ENCODE data around the gene TAL1. TPM values are rescaled to one million over a fixed set of nuclear protein-coding genes. Genes with fewer than 3 reads are reported as not detected.

TAL1 gene
- total and polyA plus RNA-seq, 10 of the 15 experiments (the other 5 are each of a cell fraction or from before 2014, with no cell fraction given): 0.05 TPM; not detected in 9

- no peaks in the 10 kb centered on the region; the same call in 1 of the 2 replicates for H3K4me1 ChIP-seq (ENCODE audit: control insufficient read depth, insufficient read depth, low read length)
- no peaks in the 10 kb centered on the region for H4K20me1 ChIP-seq (ENCODE audit: control insufficient read depth, insufficient read depth)
- ChIA-PET SMC1A (ENCODE audit: uncharacterized antibody, unreplicated experiment) (no interaction called here), POLR2A (no interaction called here), RAD21 (ENCODE audit: unreplicated experiment) (no interaction called here), CTCF (interaction anchor here (1.1 kb wide), 1 partner anchor 16 kb away, joined by 3 read pairs; no protein-coding TSS in a partner anchor)
- H3K27ac ChIP-seq (ENCODE audit: control insufficient read depth, insufficient read depth): no peak overlapping the region
- 25% methylated on average over 8 of the region's 8 CpGs for WGBS (ENCODE audit: insufficient coverage, insufficient replicate concordance, low lambda C conversion rate, missing lambda C conversion rate)
- peaks cover 1 to 3% of the 10 kb centered on the region in 2 experiments for H3K27me3 ChIP-seq (replicated peaks in 1 of 2; ENCODE audit: control insufficient read depth in 2 of 2, insufficient read depth in 2 of 2, low read length in 1 of 2)
- ATAC-seq (no peak), FAIRE-seq (no peak), DNase-seq (ENCODE audit: low read depth, low spot score) (no peak)
- H3K9ac ChIP-seq (ENCODE audit: control insufficient read depth, insufficient read depth, low read length): no peak overlapping the region
- BruUV-seq (replicated peaks): no TSS peak
- no peaks in the 10 kb centered on the region for H3K36me3 ChIP-seq (ENCODE audit: control insufficient read depth in 2 of 2, insufficient read depth in 2 of 2, low read length in 1 of 2)
- intact Hi-C loops (cut with micrococcal nuclease; ENCODE audit: unreplicated experiment): no loop called here
- no peaks in the 10 kb centered on the region for H3K79me2 ChIP-seq (ENCODE audit: control insufficient read depth, insufficient read depth, low read length)
- in situ Hi-C loops (cut with MboI): no loop called here
- H2AFZ ChIP-seq (ENCODE audit: control insufficient read depth, low read depth, low read length): no peak overlapping the region
- H3K9me3 ChIP-seq (replicated peaks; ENCODE audit: control insufficient read depth, insufficient read depth, low read length): no peaks in the 10 kb centered on the region
- no peak overlapping the region for H3K4me3 ChIP-seq
- no peak overlapping the region for H3K4me2 ChIP-seq (ENCODE audit: control insufficient read depth, insufficient read depth)
- TF ChIP-seq EP300 (IDR thresholded peaks at IDR 0.05; ENCODE audit: borderline replicate concordance in 1 of 2, control insufficient read depth in 1 of 2, low read depth in 2 of 2, low read length in 2 of 2) (no peak), CEBPB (IDR thresholded peaks at IDR 0.05; ENCODE audit: borderline replicate concordance in 1 of 2, low read depth in 2 of 2, low read length in 2 of 2) (no peak), HSF1 (IDR thresholded peaks at IDR 0.05; ENCODE audit: low read depth, low read length) (no peak), NKRF (conservative IDR thresholded peaks at IDR 0.05) (no peak), SUZ12 (IDR thresholded peaks at IDR 0.05; ENCODE audit: unreplicated experiment) (no peak), ZBTB11 (CRISPR knock-in tag; IDR thresholded peaks at IDR 0.05) (no peak)
These were observed 22.9 kb downstream of the TAL1 start for GRCh38 chr1:47209091-47209490.

Measured in GM12878 (cell line).